Kasumi-1 (cell line): Measurements from ENCODE around the gene CTSZ.
"Not testable (repeated sequence)": the region's sequence is repeated elsewhere in the genome, so short reads cannot be mapped to it uniquely, and the experiment has no call there.

ENCODE experiments used
- DNase-seq, 2 experiments: peaks; one replicate each; lab custom pipeline; 2025; lab: John Stamatoyannopoulos, UW

Gene CTSZ

DNA sequence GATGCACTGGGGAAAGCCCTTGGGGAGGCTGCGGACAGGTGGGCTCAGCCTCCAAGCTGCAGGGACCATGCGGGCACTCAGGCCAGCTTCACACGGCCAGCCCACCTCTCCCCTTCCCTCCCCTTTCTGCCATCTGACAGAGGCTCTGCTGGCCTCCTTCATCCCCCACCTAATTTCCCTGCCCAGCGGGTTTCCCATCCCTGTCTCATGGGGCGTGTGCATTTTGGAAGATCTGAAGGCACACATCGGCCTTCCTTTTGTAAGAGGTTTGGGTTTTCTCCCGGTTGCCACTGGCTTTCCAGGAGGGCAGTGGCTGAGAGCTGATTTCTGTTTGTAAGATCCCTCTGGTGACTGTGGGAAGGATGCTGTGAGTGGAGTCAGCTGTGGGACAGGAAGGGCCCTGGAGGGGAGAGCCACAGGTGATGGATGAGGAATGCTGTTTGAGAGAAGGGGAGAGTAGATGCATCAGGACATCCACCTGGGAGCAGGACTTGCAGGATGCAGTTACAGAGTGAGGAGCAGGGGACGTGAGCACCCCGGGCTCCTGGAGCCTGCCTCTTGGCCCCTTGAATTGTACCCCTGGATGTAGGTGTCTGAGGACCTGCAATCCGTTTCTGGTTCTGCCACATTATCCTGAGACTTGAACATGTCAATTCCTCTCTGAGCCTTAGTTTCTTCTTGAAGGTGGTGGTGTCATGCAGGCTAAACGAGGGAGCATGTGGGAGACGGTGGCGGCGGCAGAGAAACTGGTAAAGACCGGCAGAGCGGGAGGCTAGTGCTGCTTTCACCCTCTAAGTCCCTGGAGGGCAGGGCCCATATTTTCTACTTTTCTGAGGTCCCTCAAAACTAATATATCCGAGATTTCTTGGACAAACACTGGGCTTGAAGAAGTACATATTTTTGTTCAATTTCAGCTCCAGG lies 6.2 kb upstream of the CTSZ start:
- no peak for DNase-seq

DNA sequence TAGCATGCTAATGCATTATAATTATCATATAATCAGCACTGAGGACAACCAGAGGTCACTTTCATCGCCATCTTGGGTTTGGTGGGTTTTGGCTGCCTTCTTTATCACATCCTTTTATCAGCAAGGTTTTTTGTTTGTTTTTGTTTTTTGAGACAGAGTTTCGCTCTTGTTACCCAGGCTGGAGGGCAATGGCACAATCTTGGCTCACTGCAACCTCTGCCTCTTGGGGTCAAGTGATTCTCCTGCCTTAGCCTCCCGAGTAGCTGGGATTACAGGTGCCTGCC lies 4.8 kb upstream of the CTSZ start:
- not testable (repeated sequence) for DNase-seq

DNA sequence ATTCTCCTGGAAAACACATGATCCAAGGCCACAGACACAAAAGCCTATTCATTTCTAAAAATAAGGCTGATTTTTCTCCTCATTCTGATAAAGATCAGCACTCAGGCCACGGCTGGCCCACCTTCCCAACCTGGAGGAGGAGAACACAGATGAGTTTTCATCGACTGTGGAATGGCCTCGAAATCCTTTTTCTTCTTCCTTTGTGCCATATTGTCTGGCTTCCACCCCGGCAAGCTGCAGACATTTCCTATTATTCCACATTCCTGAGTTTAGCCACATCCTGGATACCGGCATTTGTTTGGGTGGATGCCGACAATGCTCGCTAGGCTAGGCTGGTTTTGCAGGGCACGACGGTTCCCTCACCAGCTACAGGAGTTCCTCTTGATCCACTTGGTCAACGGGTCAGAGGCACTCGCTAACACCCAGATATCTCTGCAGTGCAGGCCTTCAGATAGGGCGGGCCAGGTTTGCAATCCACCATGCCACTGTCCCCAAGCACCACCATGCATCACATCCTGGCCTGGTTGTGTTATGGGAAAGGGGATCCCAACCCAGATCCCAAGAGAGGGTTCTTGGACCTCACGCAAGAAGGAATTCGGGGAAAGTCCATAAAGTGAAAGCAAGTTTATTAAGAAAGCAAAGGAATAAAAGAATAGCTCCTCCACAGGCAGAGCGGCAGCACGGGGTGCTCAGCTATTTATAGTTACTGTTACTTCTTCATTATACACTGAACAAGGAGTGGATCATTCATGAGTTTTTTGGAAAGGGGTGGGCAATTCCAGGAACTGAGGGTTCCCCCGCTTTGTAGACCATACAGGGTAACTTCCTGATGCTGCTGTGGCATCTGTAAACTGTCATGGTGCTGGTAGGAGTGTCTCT lies 4.2 kb upstream of the CTSZ start:
- no peak for DNase-seq

DNA sequence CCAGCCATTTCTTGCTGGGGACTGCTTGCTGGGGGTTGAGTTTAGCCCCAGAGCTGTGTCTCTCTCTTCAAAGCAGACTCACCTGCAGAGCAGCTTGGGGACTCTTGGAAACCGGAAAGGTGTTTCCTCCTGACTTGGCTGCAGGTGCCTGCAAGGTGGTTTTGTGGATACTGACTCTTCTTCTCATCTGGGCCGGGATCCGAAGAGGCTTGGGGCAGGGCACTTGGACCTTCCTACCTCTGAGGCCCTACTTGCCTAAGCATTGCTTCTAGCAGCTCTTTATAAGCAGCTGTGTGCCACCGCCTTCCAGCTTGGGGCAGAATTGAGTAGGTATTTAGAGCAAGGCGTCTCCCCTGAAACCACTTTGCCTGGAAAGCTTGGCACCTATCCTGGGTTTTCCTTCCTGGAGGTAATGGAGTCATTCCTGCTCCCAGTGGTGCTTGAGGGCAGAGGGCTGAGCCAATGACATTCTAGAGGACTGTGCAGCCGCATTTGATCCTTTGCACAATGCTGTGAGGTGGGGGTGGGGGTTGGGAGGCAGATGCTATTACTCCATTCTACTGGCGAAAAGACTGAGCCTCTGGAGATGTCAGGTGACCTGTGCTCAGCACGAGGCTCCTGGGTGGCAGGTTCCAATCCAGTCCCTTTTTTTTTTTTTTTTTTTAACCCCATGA lies 3.4 kb upstream of the CTSZ start:
- DNase-seq: no peak

DNA sequence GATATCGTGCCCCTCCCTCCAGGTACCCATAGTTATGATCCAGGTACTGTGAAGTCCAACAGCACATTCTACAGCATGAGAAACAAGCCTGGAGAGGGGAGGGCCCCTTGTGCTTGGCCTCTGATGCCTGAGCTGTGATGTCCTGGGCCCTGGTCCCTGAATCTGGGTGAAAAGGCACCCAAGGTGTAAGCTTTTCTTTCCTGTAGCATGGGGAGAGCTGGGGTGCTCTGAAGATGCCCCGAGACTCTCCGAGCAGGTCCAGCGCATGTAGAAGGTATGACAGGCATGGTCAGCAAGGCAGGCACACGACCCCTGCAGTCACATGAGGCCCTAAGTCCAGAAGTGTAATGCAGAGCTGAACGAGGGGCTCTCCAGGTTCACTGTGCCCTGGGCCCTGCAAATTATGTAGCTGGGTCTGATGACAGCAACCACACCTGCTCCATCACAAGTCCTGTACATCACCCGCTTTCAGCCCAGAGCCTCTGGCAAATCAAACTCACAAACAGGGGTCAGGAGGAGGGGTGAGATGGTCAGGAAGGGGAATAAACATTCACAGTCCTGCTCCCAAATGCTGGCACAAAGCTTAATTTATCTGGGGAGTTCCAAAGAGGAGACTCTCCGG lies 1.8 kb upstream of the CTSZ start:
- no peak for DNase-seq

DNA sequence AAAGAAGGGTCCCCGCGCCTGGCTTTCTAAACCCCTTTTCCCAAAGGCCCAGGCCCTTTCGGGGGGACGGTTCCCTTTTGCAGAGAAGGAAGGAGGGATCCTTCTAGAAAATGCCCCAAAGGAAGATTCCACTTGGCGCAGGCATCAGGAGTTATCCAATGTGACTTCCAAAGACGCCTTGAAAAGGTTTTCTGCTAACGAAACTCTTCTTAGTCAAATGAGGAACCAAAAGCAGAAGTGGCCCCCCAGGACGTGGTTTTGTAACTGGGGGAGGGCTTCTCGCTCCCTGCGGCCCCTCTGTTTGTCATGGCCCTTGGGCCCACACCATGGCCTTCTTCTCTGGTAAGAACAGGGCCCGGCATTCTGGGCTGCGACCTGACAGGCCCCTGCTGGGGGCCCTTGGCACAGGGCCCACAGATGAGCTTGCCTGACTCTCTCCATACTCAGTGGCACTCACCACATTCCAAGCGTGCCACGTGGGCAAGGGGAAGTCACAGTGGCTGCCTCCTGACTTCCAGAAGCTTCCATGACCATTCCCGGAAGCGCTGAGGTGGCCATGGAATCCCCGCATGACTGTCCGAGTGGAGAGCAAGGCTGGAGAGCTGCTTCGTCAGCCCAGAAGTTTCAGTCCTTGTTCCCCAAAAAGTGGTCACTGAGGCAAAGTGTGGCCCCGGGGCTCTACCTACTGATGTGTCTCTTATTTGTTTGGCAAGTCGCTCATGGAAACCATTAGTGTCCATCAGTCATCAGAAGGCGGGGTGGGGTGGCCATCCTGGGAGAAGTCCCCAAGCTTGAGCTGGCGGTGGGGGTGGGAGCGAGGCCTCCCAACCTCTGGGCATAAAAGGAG lies 834 bp upstream of the CTSZ start:
- DNase-seq: peak; percentile 85 to 89

DNA sequence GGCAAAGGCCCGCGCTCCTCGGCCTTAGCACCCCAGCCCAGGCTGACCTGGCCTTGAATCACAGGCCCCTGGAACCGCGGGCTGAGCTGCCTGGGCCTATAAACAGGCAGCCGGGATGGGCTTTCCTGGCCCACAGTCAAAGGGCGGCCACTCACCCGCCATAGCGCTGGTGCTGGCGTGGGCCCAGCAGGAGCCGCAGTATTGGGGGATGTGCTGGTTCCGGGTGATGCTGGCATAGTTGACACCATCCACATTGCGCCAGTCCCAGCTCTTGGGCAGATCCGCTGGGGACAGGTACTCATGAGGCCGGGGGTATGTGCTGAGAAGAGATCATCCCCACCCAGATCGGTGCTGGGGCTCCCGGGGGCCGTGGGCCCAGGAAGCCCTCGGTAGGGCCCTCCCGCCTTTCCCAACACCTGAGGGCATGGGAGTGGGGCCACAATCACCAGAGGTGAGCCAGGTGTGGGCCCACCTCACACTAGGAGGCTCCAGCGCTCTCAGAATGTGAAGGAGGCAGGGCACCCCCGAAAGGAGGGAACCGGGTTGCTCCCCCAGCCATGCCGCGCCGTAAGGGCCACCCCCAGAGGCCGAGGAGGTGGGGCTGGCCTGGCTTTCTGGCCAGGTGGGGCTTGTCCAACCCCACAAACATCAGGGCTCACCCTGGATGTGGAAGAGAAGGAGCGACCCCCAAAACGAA lies 739 bp downstream of the CTSZ start:
- no peak for DNase-seq

DNA sequence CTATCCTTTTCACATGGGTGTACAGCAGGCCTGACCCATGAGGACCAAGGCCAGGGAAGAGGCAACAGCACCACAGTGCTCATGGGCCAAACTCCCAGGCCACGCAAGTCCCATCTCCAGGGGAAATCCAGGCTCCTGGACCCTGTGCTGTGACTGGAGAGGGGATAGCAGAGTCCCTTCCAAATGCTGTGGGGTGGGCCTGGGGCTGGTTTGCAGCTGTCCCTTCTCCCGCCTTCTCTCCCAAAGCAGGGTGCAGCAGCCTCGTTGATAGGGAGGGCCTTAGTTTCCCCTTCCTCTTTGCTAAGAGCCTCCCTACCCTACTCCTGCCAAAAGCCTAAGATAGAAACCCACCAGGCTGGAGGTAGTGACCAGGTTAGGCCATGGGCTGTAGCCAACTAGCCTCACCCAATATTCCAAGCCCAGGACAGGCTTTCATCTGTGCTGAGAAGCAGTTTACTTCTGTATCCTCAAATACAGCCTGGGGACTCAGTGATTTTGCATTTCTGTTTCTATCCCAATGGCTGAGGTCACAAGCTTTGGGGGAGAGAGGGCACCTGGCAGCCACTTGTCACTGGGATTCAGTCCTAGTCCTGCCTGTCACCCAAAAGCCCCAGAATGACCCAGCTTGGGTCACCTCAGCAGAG lies 1.4 kb downstream of the CTSZ start:
- no peak for DNase-seq

DNA sequence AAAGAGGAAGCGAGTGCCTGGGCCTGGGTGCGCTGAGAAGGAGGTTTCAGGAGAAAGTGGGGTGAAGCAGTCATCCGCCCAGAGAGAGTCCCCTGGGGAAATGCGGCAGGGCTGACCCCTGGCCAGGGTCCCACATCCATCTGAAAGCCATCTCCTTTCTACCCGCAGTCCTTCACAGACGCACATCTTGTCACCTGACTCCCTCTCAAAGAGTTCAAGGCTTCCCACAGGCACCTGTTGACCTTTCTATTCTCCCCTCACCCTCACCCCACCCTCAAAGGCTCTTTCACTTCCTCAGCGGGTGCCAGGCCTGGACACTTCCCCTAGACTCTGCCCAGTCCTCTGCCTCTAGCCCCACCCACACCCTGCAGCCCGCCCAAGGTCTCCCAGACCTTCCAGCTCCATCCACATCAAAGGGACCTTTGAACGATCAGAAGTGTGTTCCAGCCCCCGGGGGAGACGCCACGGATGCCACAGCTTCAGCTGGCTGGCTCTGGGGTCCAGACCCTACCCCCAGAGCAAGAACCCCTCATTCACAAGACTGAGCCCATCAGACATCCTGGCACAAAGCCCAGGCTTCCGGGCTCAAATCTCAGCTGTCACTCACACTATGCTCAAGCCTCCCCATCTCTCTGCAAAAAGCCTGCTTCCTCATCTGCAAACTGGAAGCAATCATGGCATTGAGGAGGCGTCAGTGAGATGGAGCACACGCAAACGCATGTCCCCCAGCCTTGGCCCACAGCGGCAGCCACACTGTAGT lies 2.1 kb downstream of the CTSZ start:
- DNase-seq: peak; percentile 70 to 73

DNA sequence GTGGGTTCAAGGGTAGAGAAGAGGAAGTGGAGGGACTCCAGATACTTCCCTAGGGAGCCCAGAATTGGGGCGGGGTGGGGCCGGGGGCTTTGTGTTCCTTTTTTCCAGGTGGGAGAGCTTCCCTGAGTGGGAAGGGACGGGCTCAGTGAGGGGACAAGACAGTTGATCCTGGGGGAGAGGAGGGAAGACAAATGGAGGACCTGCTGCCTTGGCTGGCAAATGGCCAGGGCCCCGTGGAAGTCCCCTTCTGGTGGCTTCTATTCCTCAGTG lies 2.6 kb downstream of the CTSZ start:
- no peak for DNase-seq

DNA sequence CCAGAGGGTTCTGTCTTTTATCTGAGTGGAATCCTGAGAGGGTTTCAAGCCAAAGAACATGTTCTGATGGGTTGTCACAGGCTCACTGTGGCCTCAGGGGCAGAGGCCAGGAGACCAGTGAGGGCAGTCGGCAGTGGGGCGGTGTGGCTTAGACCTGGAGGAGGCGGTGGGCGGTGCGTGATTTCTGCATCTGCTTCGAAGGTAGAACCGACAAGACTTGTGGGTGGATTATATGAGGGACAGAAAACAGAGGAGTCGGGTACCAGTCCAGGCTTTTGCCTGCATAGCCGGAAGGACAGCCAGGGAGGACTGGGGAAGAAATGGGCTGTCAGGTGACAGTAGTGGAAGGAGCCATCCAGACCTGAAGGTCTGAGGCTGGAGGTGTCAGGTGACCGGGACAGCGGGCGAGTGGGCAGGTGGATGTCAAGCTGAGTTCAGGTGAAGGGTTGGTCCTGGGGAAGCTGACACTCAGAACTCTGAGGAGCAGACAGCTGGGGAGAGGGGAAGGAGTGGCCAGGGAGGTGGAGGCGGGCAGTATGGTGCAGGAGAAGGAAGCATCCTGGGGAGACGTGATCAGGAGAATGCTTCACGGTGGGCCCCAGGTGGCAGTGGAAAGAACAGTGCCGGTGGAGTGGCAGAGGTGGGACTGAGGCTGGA lies 3.1 kb downstream of the CTSZ start:
- no peak for DNase-seq

DNA sequence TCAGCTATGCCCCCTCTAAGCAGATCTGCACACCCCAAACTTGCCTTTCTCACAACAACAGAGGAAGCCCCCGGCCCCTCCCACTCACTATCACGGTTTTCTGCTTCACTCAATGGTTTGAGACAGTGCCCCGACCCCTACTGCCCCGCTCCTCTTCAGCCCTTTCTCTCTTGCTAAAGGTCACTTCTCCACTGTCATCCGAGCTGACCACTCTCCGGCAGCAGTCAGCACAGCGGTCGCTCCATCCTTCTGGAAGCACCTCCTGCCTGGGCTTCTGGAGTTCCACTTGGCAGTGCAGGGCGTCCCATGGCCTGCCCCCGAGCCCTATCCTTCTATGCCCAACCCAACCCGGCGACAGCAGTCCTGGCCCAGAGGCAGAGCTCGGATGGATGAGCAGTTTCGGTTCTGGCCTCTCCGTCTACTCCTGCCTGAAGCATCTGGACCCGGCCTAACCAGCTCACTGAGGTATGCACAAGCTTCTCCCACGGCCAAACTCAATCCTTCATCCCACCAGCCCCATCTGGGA lies 4.1 kb downstream of the CTSZ start:
- no peak for DNase-seq

DNA sequence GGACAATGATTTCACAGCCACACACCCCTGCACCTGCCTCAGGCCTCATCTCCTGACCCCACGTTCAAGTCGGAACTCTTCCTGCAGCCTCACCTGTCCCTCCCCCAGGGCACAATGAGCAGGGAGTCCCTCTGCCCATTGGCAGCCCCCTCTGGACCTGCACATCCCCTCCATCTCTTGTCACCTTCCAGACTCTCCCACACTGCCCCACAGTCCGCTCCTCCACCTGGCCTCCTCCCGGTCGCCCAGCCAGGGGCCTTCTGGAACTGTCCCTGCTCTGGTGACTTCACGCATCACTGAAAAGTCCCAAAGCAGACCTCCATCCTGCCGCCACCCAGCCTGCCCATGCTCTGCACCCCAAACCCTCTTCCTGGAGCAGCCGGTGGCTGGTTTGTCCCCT lies 4.7 kb downstream of the CTSZ start:
- no peak for DNase-seq

DNA sequence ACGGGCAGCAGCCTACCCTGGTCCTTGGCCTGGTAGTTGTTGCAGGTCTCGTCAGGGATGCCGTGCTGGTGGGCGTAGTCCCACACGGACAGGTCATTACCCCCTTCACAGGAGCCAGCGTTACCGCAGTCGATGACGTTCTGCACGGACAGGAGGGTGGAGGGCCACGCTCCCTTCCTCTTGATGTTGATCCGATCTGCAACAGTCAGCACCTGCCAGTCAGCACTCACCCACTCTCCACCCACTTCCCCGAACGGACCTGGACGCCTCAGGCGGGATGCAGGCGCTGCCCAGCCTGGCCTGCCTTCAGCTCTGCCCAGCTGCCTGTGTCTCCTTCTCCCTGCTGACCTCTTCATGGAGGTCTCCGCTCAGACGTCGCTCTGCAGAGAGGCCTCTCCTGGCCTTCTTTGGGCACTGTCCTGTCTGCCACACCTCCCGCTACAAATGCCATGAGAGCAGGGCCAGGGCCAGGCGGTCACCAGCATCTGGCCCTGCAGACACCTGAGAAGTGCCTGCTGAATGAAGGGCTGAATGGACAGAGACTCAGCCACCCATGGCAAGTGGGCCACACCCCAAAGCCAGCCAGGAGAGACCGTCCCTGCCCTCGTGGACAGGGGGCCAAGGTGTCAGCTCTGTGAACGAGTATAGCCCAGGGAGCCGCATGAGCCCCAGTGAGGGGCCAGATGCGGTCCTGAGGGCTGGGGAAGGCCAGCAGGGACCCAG lies 5.4 kb downstream of the CTSZ start:
- DNase-seq: no peak

DNA sequence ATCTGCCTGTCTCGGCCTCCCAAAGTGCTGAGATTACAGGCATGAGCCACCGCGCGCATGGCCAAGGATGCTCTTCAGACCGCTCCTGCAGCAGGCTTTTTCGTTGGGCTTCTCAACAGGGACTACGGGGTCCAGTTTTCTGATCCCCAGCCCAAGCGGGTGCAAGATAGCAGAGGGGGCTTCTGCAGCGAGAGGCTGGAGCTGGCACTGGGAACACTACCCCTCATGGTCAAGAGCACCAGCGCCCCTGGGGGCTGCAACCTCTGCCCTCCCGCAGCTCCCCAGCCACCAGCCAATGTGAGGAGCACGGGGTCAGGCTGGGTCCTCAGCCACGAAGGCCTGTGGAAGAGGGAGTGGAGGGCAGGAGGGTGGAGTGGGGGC lies 6.0 kb downstream of the CTSZ start:
- DNase-seq: no peak

DNA sequence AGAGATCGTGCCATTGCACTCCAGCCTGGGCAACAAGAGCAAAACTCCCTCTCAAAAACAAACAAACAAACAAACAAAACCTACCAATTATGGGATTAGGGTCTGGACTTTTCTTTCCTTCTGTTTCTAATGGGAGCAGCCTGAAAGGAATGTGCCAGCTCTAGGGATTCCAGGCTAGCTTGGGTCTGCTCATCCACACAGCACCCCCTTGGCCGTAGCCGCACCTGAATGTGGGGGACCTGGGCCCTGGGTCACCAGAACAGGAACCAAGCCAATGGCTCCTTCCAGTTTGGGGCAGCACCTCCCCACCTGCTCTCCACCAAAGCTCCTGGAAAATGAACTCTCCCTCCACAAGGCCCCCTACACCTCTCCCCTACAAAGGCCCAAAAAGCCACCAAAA lies 6.7 kb downstream of the CTSZ start:
- no peak for DNase-seq

DNA sequence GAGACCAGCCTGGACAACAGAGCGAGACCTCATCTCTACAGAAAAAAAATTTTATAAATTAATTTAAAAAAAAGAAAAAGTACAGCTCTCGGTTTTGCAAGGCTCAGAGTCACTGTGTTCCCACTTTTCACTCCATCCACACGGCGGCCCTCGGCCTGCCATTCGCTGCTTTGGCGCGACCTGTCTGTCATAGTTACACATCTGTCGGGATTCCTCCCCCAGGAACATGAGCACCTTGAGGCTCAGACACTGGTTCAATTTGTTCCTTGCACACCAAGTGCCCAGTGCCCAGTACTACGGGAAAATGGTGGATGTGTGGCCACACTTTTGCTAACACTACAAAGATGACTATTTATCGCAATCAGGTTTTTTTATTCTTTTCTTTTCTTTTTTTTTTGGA lies 8.4 kb downstream of the CTSZ start:
- DNase-seq: no peak

DNA sequence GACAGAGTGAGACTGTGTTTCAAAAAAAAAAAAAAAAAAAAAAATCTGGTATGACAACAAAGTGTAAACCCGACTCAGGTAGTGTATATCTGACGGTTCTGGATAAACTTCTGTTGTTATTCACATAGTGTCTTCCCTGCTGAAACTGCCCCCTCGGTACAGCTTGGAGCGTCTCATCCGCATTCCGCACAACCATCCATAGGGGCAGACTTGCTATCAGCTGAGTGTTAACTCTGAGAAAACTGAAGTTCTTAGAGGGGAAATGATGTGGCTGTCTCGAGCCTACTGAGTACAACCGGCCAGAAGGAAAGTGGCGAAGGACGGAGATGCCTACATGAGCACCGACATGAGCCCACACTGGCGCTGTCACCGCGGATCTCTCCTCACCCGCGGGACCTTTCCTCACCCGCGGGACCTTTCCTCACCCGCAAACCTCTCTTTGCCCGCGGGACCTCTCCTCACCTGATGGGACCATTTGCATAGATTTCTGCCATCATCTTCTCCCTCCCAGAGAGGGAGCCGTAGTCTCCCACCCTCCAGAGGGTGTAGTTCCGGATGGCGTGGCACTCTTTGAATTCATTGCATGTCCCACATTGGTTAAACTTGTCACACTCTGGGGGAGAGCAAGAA lies 9.8 kb downstream of the CTSZ start:
- no peak for DNase-seq
